Esophagus muscularis mucosa (tissue), 4 donors: ENCODE results near the gene RUNX3. TPM values are rescaled to one million over a fixed set of nuclear protein-coding genes. Genes with fewer than 3 reads are reported as not detected.

Experiments used
- DNase-seq: peaks from one replicate; pipeline ENCODE4 v3.0.0-alpha.2; 2017; ENCODE audit errors: extremely low spot score
- H3K27ac ChIP-seq, 4 donors: fragments of 200-600 bp; sonication (generic); replicated peaks in 1 of 4; 1 replicate in 3 of 4; 2 replicates in 1 of 4; pipeline ENCODE4 v1.5.1; 2016 to 2019; ENCODE audit warnings: mild to moderate bottlenecking in 1 of 4
- H3K27me3 ChIP-seq, 4 donors: fragments of 200-600 bp; sonication (generic); one replicate each; pipeline versions ENCODE4 v1.5.1 to v1.6.0; 2016 to 2019
- H3K36me3 ChIP-seq, 4 donors: fragments of 200-600 bp; sonication (generic); one replicate each; pipeline ENCODE4 v1.5.1; 2016 to 2019
- H3K4me1 ChIP-seq, 4 donors: fragments of 200-600 bp; sonication (generic); one replicate each; pipeline ENCODE4 v1.5.1; 2016 to 2019
- H3K4me3 ChIP-seq, 4 donors: fragments of 200-600 bp; sonication (generic); 1 replicate in 2 of 4; 2 replicates in 2 of 4; pipeline ENCODE4 v1.5.1; 2016 to 2019; ENCODE audit warnings: mild to moderate bottlenecking in 4 of 4, moderate library complexity in 1 of 4
- H3K9me3 ChIP-seq, 4 donors: fragments of 200-600 bp; sonication (generic); 1 replicate in 3 of 4; 2 replicates in 1 of 4; pipeline ENCODE4 v1.5.1; 2016 to 2019
- CTCF ChIP-seq, 3 experiments: fragments of 200-600 bp in 2 of 3; fragments of 450-650 bp in 1 of 3; sonication (generic) in 2 of 3; IDR thresholded peaks; one replicate each; pipeline ENCODE4 v1.5.1; 2017 to 2019; ENCODE audit warnings: antibody characterized with exemption in 3 of 3, mild to moderate bottlenecking in 2 of 3, moderate library complexity in 1 of 3
- EP300 ChIP-seq: sonication (generic); formaldehyde crosslinking; IDR thresholded peaks from one replicate; pipeline ENCODE4 v1.6.1; 2017; ENCODE audit warnings: antibody characterized with exemption
- POLR2A ChIP-seq: fragments of 450-650 bp; IDR thresholded peaks from one replicate; pipeline ENCODE4 v1.6.1; 2017; ENCODE audit warnings: antibody characterized with exemption, moderate library complexity, mild to moderate bottlenecking, low read depth
- POLR2AphosphoS5 ChIP-seq, 2 donors: sonication (generic); formaldehyde crosslinking; IDR thresholded peaks; one replicate each; pipeline ENCODE4 v1.6.1; 2017; ENCODE audit warnings: antibody characterized with exemption in 2 of 2
- whole genome bisulfite sequencing: methylation state at CpG from one replicate; pipeline ENCODE4 v1.1.5; 2018; 5-methylcytosine and 5-hydroxymethylcytosine counted together
- intact Hi-C: fragments of 100-400 bp; cut with DNase I; formaldehyde crosslinking; loops from one replicate; pipeline ENCODE4 v1.15.1; 2023
- total RNA-seq, 4 donors: library from RNA; depleted of rRNA; stranded (reverse); fragments of >200 nt; gene quantifications; one replicate each; pipeline versions ENCODE4 v1.1.0 to v1.2.1, GENCODE V29; 2016

Gene RUNX3
- total RNA-seq, 4 donors from 2014 or later: 0.91 to 4.4 (median 2.3) TPM

- WGBS: 63% methylated on average over 10 of the region's 10 CpGs
- no peak for TF ChIP-seq POLR2A
- TF ChIP-seq POLR2AphosphoS5 (IDR thresholded peaks at IDR 0.05): no peak
- no peak for TF ChIP-seq CTCF (IDR thresholded peaks at IDR 0.05)
- no peak for TF ChIP-seq EP300
- H3K36me3 ChIP-seq: no peaks in the 10 kb centered on the region
- H3K27me3 ChIP-seq: peaks cover 0 to 79% (median 49%) of the 10 kb centered on the region in 4 donors
- no peak overlapping the region for H3K4me3 ChIP-seq
- H3K4me1 ChIP-seq: peaks cover 8 to 32% (median 18%) of the 10 kb centered on the region in 4 donors
- H3K9me3 ChIP-seq: no peaks in the 10 kb centered on the region
- H3K27ac ChIP-seq: no peak overlapping the region
- intact Hi-C loops: no loop called here
- DNase-seq: no peak
These were observed 4.8 kb downstream of the RUNX3 start for GRCh38 chr1:24925082-24925779.

- 81% methylated on average over 14 of the region's 15 CpGs for WGBS
- Histone ChIP-seq H3K27ac (no peak overlapping the region), H3K36me3 (no peaks in the 10 kb centered on the region), H3K9me3 (no peaks in the 10 kb centered on the region), H3K4me1 (peaks cover 7 to 27% (median 13%) of the 10 kb centered on the region in 4 donors), H3K4me3 (no peak overlapping the region), H3K27me3 (peaks cover 0 to 64% (median 36%) of the 10 kb centered on the region in 4 donors)
- DNase-seq: no peak
- intact Hi-C loops: no loop called here
- TF ChIP-seq POLR2AphosphoS5 (IDR thresholded peaks at IDR 0.05): no peak
- TF ChIP-seq CTCF (IDR thresholded peaks at IDR 0.05): no peak
- TF ChIP-seq EP300: no peak
- no peak for TF ChIP-seq POLR2A
These were observed 6.5 kb downstream of the RUNX3 start for GRCh38 chr1:24923485-24924113.

GRCh38 chr1:24921938-24922662 lies 8.0 kb downstream of the RUNX3 start:
- peaks cover 7 to 20% (median 10%) of the 10 kb centered on the region in 4 donors for H3K4me1 ChIP-seq
- no peak for DNase-seq
- no peaks in the 10 kb centered on the region for H3K9me3 ChIP-seq
- 94% methylated on average over 9 of the region's 9 CpGs for WGBS
- intact Hi-C loops: no loop called here
- no peak overlapping the region for H3K4me3 ChIP-seq
- no peak overlapping the region for H3K27ac ChIP-seq
- TF ChIP-seq POLR2A (no peak), CTCF (IDR thresholded peaks at IDR 0.05) (no peak), POLR2AphosphoS5 (IDR thresholded peaks at IDR 0.05) (no peak), EP300 (no peak)
- H3K27me3 ChIP-seq: peaks cover 0 to 52% (median 22%) of the 10 kb centered on the region in 4 donors
- H3K36me3 ChIP-seq: no peaks in the 10 kb centered on the region

GRCh38 chr1:24921412-24921811 lies 8.7 kb downstream of the RUNX3 start:
- 84% methylated on average over 6 of the region's 6 CpGs for WGBS
- TF ChIP-seq EP300 (no peak), POLR2AphosphoS5 (IDR thresholded peaks at IDR 0.05) (no peak), POLR2A (no peak), CTCF (IDR thresholded peaks at IDR 0.05) (no peak)
- intact Hi-C loops: no loop called here

More at GRCh38 chr1:24921412-24921811, 8.7 kb downstream of the RUNX3 start:
- H3K4me1 ChIP-seq: peaks cover 5 to 17% (median 10%) of the 10 kb centered on the region in 4 donors
- DNase-seq: no peak
- no peaks in the 10 kb centered on the region for H3K36me3 ChIP-seq
- no peak overlapping the region for H3K4me3 ChIP-seq
- H3K27ac ChIP-seq: no peak overlapping the region
- H3K27me3 ChIP-seq: peaks cover 0 to 51% (median 15%) of the 10 kb centered on the region in 4 donors
- no peaks in the 10 kb centered on the region for H3K9me3 ChIP-seq
